Effector CD8-positive, alpha-beta T cell (primary cell): ENCODE measurements around the gene GLIS1.
A peak's percentile ranks its signal among the peaks of the same experiment; 100 is the strongest.

Experiments
- DNase-seq: peaks from one replicate; lab custom pipeline; 2025; lab: John Stamatoyannopoulos, UW

GLIS1 gene

GRCh38 chr1:53693773-53694717 lies 44.9 kb downstream of the GLIS1 start:
- DNase-seq: no peak

DNA sequence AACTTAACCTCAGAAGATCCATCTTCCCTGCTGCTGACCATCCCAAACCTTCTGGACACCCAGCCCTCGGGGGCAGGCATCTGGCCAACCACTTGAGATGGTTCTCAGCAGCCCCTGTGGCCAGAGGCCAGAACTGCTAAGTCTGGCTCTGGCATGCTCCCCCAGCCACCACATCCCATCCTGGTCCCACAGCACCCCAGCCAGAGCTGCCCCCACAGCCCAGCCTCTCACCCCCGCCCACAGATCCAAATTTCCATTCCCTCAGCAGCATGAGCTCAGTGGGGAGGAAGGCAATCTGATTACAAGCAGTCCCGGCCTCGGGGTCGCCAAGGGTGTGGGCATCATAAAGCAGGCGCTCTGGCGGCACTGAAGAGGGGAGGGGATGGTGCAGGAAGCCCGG lies 45.6 kb downstream of the GLIS1 start:
- DNase-seq: no peak

DNA sequence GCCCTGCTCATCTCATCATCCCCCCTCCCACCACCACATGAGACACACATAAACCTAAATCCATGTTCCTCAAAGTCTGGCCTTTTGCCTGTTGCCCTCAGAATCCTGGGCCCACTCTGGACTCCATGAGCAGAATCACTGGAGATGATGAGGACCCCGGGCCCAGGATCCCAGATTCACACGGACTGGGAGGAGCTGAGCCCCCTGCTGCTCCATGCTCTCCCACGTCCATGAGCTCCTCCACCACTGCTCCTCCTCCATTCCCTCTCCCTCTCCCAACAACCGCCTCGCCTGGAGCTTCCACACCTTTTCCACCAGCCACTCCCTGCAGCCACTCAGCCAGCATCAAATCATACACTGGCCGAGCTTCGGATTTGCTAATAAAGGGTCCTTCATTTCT lies 47.6 kb downstream of the GLIS1 start:
- no peak for DNase-seq

DNA sequence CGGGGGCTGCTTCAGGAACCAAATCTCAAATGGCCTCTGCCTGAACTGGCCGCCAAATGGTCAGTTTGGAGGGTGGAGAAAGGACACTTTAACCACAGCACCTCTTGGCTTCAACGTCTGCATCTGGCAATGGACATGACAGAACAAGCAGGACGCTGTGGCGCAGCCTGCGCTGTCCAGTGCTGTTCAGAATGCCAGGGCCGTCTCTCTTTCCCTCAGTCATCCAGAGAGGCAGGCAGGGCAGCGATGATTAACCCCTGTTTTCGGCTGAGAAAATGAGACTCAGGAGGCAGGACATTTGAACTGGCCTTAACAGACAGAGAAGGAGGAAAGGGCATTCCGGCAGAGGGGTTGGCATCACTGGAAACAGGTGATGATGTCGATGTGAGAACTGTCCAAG lies 48.6 kb downstream of the GLIS1 start:
- DNase-seq: no peak

- no peak for DNase-seq
Measured at GRCh38 chr1:53689736-53690326, 49.1 kb downstream of the GLIS1 start.

DNA sequence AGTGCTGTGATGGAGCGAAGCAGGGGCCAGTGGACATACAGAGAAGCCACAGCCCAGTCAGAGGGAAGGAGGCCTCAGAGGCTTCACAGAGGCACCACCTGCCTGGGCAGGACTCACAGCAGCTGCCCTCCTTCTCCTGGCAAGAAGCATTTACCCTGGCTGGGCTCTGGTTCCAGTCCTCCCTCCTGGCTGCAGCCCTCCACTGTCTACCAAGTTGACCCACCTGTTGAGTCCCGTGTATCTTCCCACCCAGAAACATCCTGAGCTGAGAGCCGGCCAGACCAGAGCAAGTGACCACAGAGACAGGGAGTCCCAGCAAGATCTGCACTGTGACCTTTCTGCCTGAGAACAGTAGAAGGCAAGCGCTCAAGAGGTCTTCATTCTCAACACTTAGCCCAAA lies 49.7 kb downstream of the GLIS1 start:
- DNase-seq: no peak

- DNase-seq: no peak
Measured at GRCh38 chr1:53688381-53689102, 50.4 kb downstream of the GLIS1 start.

GRCh38 chr1:53687901-53688300 lies 51.1 kb downstream of the GLIS1 start:
- DNase-seq: no peak

GRCh38 chr1:53687426-53687825 lies 51.5 kb downstream of the GLIS1 start:
- DNase-seq: no peak

DNA sequence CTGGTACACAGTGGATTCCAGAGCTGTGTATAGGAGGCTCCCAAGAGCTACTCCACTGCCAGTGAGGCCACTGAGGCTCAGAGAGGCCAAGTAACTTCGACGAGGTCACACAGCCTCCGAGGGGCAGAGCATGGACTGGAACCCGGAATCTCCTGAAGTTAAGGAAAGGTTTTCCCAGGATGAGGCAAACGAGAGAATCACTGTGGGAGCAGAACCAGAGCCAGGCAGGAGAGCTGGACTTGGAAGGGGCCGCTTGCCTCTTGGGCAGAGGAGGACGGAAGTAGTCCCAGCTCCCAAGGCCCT lies 52.0 kb downstream of the GLIS1 start:
- no peak for DNase-seq

DNA sequence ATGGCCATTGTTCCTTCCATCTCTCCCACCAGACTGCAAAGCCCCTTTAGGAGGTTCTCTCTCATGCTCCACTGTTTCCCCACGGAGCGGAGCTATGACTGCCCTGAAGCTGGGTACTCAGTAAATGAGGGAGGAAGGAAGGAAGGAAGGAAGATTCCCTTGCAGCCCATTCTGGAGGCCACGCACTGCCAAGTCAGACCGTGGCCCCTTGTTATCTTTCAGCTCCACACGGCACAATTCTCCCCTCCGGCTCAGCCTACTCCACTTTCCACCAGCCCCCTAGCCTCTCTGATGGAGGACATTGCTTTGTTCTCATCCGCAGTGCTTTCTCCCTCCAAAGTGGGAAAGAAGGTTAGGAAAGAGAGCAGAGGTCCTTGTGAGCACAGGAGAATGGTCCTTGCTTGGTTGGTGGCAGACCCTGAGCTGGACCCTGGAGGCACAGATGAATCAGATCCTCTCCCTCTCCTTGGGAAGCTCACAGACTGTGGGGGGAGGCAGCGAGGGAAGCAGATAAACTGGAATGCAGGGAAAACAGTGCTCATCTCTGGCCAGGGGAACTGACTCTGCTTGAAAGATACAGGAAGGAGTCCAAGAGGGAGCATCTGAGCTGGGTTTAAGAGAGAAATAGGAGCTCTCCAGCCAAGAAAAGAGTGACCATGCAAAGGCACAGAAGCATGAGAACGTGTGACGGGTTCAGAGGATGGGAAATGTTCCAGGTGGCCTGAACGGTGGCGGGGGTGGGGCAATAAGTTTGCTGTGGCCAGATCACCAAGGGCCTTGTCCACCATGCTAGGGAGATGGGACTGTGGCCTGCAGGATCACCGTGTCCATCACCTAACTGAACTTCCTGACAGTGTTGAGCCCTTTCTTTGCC lies 52.6 kb downstream of the GLIS1 start:
- DNase-seq: no peak

- no peak for DNase-seq
Measured at GRCh38 chr1:53685272-53686051, 53.5 kb downstream of the GLIS1 start.

DNA sequence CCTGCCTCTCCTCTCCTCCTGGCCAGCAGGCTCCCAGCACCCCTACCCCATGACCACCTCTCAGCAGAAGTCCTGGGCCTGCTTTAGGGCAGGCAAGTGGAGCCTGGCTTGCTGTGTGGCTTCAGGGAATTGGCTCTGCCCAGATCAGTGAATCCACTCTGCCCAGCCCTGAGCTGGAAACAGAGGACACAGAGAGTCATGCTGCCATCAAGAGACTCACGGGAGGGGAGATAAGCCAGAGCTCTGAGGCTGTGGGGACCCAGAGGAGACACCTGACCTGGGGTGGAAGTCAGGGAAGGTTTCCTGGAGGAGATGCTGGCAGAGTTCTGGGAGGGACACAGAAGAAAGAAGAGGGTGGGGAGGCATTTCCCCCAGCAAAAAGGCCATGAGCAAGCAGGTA lies 54.2 kb downstream of the GLIS1 start:
- no peak for DNase-seq

DNA sequence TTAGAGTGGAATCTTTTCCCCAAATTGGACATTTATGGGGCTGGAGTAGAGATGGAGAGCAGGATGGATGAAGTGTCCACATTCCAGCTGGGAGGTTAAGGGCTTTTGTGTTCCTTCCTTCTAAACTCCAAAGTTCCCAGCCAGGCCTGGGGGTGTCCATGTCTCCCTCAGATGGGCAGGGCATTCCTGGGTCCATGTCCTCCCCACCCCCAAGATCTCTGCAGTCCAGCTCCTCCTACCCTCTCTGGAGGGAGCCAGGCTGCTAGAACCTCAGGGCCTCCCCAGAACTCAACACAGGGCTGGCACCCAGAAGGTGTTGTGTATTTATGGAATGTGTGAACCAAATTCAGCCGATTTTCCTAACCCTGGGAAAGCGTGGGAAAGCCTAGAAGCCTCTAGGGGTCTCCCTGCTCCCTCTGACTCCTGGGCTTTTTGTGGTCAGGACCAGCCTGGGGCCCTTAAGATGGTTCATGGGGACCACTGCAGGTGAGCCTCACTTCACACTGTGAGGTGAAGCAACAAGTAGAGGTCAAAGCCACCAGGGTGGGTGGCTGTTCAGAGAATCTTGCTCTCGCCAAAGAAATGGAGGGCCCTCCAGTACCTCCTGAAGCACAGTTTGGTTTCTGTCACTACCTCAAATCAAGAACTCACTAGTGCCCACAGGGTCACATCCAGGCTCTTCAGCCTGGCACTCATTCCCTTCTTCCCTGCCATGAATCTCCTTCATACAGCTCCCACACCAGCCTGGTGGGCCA lies 54.8 kb downstream of the GLIS1 start:
- DNase-seq: no peak

DNA sequence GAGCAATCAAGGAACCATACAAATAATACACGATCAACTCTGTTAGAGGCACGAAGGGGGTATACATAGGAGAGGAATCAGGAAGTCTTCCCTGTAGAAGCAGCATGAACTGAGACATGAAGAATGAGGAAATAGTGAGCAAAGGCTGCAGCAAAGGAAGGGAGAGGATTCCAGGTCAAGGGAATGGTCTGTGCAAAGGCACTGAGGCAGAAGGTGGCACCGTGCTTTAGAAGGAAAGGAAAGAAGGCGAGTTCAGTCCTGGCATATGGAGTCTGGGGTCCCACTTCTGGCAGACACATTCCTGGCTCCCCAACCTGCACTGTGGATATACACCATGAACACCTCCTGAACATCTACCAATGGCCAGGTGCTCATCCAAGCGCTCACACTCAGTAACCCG lies 56.1 kb downstream of the GLIS1 start:
- no peak for DNase-seq

DNA sequence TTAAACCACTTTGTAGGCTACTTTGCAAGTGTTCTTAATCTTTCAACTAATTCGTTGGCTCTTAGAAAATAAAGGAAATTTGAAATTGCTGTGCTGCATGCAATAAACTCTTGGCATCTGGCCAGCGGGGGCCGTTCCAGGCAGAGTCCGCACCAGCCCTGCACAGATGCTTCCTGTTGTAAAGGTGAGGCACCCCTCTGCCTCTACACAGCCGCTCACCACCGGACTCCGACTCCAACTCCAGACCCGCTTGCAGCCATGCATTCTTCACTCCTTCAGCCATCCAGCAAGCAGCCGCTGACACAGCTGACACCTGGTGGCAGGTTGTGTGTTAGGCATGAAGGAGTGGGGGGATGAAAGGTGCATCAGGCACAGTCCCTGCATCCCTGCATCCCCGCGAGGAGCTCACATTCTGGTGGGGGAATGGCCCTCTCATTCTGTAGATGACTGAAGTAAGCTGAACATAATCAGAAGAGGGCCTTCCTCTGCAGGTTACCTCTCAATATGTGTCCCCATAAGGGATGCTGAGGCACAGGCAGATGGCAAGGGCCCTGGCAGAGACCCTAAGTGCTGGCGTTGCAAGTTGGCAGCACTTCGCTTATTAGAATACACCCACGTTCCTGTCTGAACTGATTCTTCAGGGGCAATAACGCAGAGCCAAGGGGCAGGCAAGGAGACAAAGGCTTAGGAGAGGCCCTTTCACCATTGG lies 56.8 kb downstream of the GLIS1 start:
- peak; percentile 12 for DNase-seq

DNA sequence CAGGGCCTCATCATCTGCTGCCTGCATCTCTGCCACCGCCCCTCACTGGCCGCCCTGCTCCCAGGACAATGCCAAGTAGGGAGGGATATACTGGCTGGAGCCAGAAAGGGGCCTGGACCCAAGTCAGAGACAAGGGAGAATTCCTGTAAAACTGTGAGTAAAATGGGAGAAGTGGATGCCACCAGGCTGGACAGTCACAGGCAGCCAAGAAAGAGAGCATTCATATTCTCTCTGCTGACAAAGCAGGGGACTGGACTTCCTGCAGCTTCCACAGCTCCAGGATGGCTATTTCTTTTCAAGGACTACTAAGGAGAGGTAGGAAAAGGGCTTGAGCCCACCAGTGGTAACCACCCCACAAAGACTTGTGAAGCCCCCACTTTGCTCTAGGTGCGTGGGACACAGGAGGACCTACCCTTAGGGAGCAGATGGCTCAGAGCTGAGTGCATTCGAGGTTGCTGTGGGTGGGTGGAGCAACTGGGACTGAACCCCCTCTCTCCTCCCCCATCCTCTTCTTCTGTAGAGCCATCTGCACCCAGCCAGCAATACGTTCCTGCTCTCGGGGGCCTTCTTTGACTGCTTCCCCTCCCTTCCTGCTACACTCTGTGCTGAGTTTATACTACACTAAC lies 57.5 kb downstream of the GLIS1 start:
- no peak for DNase-seq

- DNase-seq: no peak
Measured at GRCh38 chr1:53680868-53681267, 58.1 kb downstream of the GLIS1 start.
